ENCODE results near the gene CAPZB. TPM values are rescaled to one million over a fixed set of nuclear protein-coding genes. Genes with fewer than 3 reads are reported as not detected.
"Not testable (repeated sequence)": the region's sequence is repeated elsewhere in the genome, so short reads cannot be mapped to it uniquely, and the experiment has no call there.

CAPZB gene
- 100 to 1,000 TPM; 268 to 289 TPM for total RNA-seq
- 100 to 1,000 TPM; 475 to 592 (median 562) TPM for polyA plus RNA-seq
- total RNA-seq = 128 to 225 (median 183) reads per million in 6 experiments

DNA sequence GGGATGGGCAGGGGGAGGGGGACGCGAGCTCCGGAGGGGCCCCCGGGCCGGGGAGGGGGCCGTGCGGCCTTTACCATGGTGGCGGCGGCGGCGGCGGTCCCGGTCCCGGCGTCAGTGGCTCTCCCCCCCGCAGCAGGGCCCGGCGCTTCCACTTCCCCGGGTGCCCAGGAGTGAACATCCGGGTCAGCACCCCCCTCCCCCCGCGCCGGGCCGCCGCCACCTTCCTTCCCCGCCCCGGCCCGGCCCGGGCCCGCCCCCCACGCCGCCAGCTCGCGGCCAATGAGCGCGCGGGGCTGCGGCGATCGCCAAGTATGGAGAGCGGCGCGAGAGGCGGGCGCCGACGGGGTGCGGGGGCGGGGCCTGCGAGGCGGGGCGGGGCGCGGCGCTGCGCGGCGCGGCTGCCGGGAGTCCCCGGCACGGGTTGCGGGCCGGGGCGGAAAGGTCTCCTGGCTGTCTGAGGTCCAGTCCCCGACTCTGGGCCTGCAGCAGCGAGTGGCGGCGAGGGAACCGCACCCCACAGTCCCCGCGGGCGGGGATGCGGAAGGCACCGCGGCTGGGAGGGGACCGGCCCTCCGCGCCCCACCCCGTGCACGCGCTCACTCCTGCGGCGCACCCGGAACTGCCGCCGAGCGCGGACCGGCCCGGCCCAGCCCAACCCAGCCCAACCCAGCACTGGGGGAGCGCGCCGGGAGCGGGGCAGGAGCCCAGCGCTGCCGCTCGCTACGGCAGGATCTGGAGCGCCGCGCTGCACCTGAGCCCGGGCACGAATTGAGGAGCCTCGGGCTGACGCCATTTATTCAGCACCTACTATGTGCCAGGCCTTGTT lies at the start of gene CAPZB:
TSS of gene CAPZB (minus strand) at position 178 of the 826 bp plus-strand sequence. CDS start at position 77, 101 bp downstream.
- peak; percentile 84 to 86 for ATAC-seq
- Mint-ChIP-seq H3K27me3 (no peaks in the 10 kb centered on the region), H3K9me3 (no peaks in the 10 kb centered on the region)

DNA sequence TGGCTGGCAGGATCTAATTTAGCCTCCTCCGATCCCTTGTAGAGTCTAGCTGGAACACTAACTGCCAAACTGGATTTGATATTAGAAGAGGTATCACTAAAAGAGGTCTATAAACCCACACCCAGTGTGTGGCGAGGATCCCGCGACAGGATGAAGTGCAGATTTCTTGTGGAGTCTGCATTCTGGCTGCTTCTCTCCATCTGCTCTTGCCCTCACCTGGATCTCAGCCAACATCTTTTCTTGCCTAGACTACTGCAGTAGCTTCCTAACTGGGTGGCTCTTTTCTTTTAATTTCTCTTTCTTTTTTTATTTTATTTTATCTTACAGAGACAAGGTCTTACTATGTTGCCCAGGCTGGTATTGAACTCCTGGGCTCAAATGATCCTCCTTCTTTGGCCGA lies 48.9 kb upstream of the CAPZB start:
- Mint-ChIP-seq H3K36me3 (peaks cover 0 to 15% (median 15%) of the 10 kb centered on the region in 3 donors), H3K4me3 (no peak overlapping the region), H3K27me3 (no peaks in the 10 kb centered on the region), H3K27ac (peak overlapping the region in 1 of 10 donors; percentile 70), H3K4me1 (peaks cover 6 to 10% (median 9%) of the 10 kb centered on the region in 4 donors), H3K9me3 (peaks cover 0 to 29% (median 9%) of the 10 kb centered on the region in 9 donors)
- DNase-seq (no peak), ATAC-seq (no peak)
- POLR2A ChIA-PET = no interaction called here

More for the DNA sequence above, at the start of gene CAPZB:
- peak; percentile 87 to 98 (median 92) for DNase-seq
- peaks cover 40 to 80% (median 68%) of the 10 kb centered on the region in 4 donors for H3K4me1 Mint-ChIP-seq
- peak within 1 kb of the TSS; percentile 89 to 96 (median 94) for H3K4me3 Mint-ChIP-seq
- H3K27ac Mint-ChIP-seq = peak within 1 kb of the TSS; percentile 95 to 98 (median 97)
- POLR2A ChIA-PET = interaction anchor here (0.6 to 28.2 kb wide), 17 partner anchors 8 to 559 kb away, joined by 3 to 808 read pairs (median 5); partner anchors contain the start of gene NBL1
- H3K36me3 Mint-ChIP-seq = peaks cover 0 to 24% (median 2%) of the 10 kb centered on the region in 3 donors

GRCh38 chr1:19533626-19534025 lies 48.3 kb upstream of the CAPZB start:
- H3K9me3 Mint-ChIP-seq = peaks cover 0 to 29% (median 9%) of the 10 kb centered on the region in 9 donors
- H3K27ac Mint-ChIP-seq = peak overlapping the region in 2 of 10 donors; percentile 31 to 83
- H3K36me3 Mint-ChIP-seq = peaks cover 0 to 15% (median 15%) of the 10 kb centered on the region in 3 donors
- H3K27me3 Mint-ChIP-seq = no peaks in the 10 kb centered on the region
- no peak for DNase-seq
- ATAC-seq = no peak
- POLR2A ChIA-PET = no interaction called here
- no peak overlapping the region for H3K4me3 Mint-ChIP-seq
- H3K4me1 Mint-ChIP-seq = peaks cover 6 to 10% (median 9%) of the 10 kb centered on the region in 4 donors

GRCh38 chr1:19532519-19532918 lies 47.2 kb upstream of the CAPZB start:
- Mint-ChIP-seq H3K4me3 (no peak overlapping the region), H3K4me1 (peaks cover 6 to 10% (median 9%) of the 10 kb centered on the region in 4 donors), H3K27ac (peak overlapping the region in 1 of 10 donors; percentile 60), H3K36me3 (peaks cover 0 to 15% (median 13%) of the 10 kb centered on the region in 3 donors), H3K27me3 (no peaks in the 10 kb centered on the region), H3K9me3 (peaks cover 0 to 26% (median 9%) of the 10 kb centered on the region in 9 donors)
- ATAC-seq (no peak), DNase-seq (no peak)
- POLR2A ChIA-PET = interaction anchor here (0.7 kb wide), 1 partner anchor 68 kb away, joined by 3 read pairs; no protein-coding TSS in a partner anchor

GRCh38 chr1:19529664-19530063 lies 44.3 kb upstream of the CAPZB start:
- peaks cover 6 to 10% (median 9%) of the 10 kb centered on the region in 4 donors for H3K4me1 Mint-ChIP-seq
- POLR2A ChIA-PET = interaction anchor here (0.6 to 0.7 kb wide), 2 partner anchors 10 to 73 kb away, joined by 3 to 4 read pairs; no protein-coding TSS in a partner anchor
- ATAC-seq (no peak), DNase-seq (no peak)
- H3K36me3 Mint-ChIP-seq = peaks cover 0 to 7% (median 4%) of the 10 kb centered on the region in 3 donors
- no peaks in the 10 kb centered on the region for H3K27me3 Mint-ChIP-seq
- peaks cover 0 to 8% (median 2%) of the 10 kb centered on the region in 9 donors for H3K9me3 Mint-ChIP-seq
- H3K4me3 Mint-ChIP-seq = no peak overlapping the region
- no peak overlapping the region for H3K27ac Mint-ChIP-seq

GRCh38 chr1:19528438-19528837 lies 43.1 kb upstream of the CAPZB start:
- peaks cover 0 to 8% (median 2%) of the 10 kb centered on the region in 9 donors for H3K9me3 Mint-ChIP-seq
- no peak overlapping the region for H3K4me3 Mint-ChIP-seq
- ATAC-seq = no peak
- no peak for DNase-seq
- H3K27ac Mint-ChIP-seq = no peak overlapping the region
- peaks cover 1 to 6% (median 3%) of the 10 kb centered on the region in 4 donors for H3K4me1 Mint-ChIP-seq
- H3K27me3 Mint-ChIP-seq = no peaks in the 10 kb centered on the region
- peaks cover 0 to 7% (median 4%) of the 10 kb centered on the region in 3 donors for H3K36me3 Mint-ChIP-seq
- POLR2A ChIA-PET = interaction anchor here (0.6 kb wide), 1 partner anchor 55 kb away, joined by 3 read pairs; no protein-coding TSS in a partner anchor

DNA sequence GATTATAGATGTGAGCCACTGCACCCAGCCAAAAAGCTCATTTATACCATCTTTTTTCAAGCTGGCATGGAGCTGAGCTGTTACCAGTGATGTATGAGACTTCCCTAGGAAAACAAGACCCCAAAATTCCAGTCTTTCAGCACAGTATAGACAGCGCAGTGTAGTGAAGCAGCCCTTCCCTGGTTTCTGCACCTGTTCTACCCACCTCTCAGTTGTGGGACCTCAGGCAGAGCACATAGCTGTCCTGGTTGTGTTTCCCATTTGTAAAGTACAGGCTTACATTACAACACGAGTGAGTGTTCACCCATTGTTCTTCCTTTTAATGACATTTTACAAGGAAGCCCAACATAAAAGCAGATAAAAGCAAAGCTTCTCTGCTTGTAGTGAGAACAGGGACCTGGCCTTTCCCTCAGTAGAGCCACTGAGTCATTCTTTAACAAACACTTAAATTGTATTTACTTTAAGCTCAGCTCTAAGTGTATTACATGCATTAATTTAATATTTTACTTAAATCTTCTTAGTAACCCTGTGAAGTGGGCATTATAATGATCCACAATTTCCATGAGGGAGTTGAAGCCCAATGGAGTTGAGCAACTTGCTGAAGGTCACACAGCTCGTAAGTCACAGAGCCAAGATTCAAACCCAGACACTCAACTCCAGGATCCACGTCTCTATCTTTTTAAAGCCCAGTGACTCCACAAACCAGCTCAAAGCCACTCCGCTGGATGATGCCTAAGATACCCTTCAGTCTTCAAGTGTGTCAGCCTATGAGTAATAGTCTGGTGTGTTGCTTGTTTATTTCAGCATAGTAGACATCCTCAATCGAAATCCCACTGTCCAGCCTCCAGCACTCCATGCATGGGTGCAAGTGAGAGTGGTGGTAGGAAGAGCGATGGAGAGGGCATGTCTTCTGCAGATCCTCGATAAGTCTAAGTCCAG lies 40.5 kb upstream of the CAPZB start:
- Mint-ChIP-seq H3K4me1 (peaks cover 0 to 1% (median 0%) of the 10 kb centered on the region in 4 donors), H3K27me3 (no peaks in the 10 kb centered on the region), H3K9me3 (peaks cover 0 to 3% (median 0%) of the 10 kb centered on the region in 9 donors), H3K27ac (no peak overlapping the region), H3K4me3 (no peak overlapping the region), H3K36me3 (peaks cover 0 to under 1% (median 0%) of the 10 kb centered on the region in 3 donors)
- ATAC-seq = no peak
- POLR2A ChIA-PET = no interaction called here
- DNase-seq = no peak

DNA sequence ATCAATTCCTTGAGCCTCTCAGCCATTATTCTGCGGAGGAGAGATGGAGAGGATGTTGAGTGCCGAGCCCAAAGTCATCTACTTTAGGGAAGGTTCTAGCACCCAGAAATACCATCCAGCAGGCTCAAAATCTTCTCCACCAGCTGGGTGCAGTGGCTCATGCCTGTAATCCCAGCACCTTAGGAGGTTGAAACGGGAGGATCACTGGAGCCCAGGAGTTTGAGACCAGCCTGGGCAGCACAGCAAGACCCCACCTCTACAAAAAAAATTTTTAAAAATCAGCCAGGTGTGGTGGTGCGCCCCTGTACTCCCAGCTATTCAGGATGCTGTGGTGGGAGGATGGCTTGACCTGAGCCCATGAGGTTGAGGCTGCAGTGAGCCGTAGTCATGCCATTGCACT lies 39.5 kb upstream of the CAPZB start:
- no peaks in the 10 kb centered on the region for H3K36me3 Mint-ChIP-seq
- no peaks in the 10 kb centered on the region for H3K27me3 Mint-ChIP-seq
- H3K27ac Mint-ChIP-seq = no peak overlapping the region
- H3K4me1 Mint-ChIP-seq = peaks cover 0 to 1% (median under 1%) of the 10 kb centered on the region in 4 donors
- DNase-seq = no peak
- POLR2A ChIA-PET = no interaction called here
- peaks cover 0 to 3% (median 0%) of the 10 kb centered on the region in 9 donors for H3K9me3 Mint-ChIP-seq
- H3K4me3 Mint-ChIP-seq = no peak overlapping the region
- no peak for ATAC-seq

DNA sequence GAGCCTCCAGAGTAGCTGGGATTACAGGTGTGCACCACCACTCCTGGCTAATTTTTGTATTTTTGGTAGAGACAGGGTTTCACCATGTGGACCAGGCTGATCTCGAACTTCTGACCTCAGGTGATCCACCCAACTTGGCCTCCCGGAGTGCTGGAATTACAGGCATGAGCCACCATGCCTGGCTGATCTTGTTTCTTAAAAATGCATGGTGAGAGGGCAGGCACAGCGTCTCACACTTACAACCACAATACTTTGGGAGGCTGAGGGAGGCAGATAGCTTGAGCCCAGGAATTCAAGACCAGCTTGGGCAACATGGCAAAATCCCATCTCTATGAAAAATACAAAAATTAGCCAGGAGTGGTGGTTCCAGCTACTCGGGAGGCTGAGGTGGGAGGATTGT lies 37.2 kb upstream of the CAPZB start:
- H3K27me3 Mint-ChIP-seq, H3K4me1 Mint-ChIP-seq, POLR2A ChIA-PET, H3K36me3 Mint-ChIP-seq, H3K9me3 Mint-ChIP-seq, H3K4me3 Mint-ChIP-seq, DNase-seq, H3K27ac Mint-ChIP-seq, ATAC-seq: not testable (repeated sequence)

GRCh38 chr1:19521411-19521810 lies 36.1 kb upstream of the CAPZB start:
- H3K36me3 Mint-ChIP-seq = no peaks in the 10 kb centered on the region
- ATAC-seq (no peak), DNase-seq (no peak)
- H3K4me3 Mint-ChIP-seq = no peak overlapping the region
- H3K9me3 Mint-ChIP-seq = peaks cover 0 to 10% (median 0%) of the 10 kb centered on the region in 9 donors
- H3K27me3 Mint-ChIP-seq = no peaks in the 10 kb centered on the region
- H3K4me1 Mint-ChIP-seq = peaks cover 0 to 7% (median 4%) of the 10 kb centered on the region in 4 donors
- H3K27ac Mint-ChIP-seq = no peak overlapping the region
- POLR2A ChIA-PET = no interaction called here

- Mint-ChIP-seq H3K27me3 (no peaks in the 10 kb centered on the region), H3K36me3 (no peaks in the 10 kb centered on the region), H3K4me3 (no peak overlapping the region), H3K27ac (no peak overlapping the region), H3K9me3 (peaks cover 0 to 10% (median 0%) of the 10 kb centered on the region in 9 donors), H3K4me1 (peaks cover 1 to 8% (median 4%) of the 10 kb centered on the region in 4 donors)
- no peak for DNase-seq
- POLR2A ChIA-PET = no interaction called here
- no peak for ATAC-seq
These were observed 31.7 kb upstream of the CAPZB start for GRCh38 chr1:19517017-19517416.

GRCh38 chr1:19515201-19515600 lies 29.9 kb upstream of the CAPZB start:
- Mint-ChIP-seq H3K27ac (no peak overlapping the region), H3K4me1 (peaks cover 1 to 23% (median 4%) of the 10 kb centered on the region in 4 donors), H3K36me3 (no peaks in the 10 kb centered on the region), H3K4me3 (no peak overlapping the region), H3K27me3 (no peaks in the 10 kb centered on the region), H3K9me3 (peaks cover 0 to 10% (median 0%) of the 10 kb centered on the region in 9 donors)
- POLR2A ChIA-PET = interaction anchor here (0.6 kb wide), 1 partner anchor 88 kb away, joined by 4 read pairs; no protein-coding TSS in a partner anchor
- no peak for DNase-seq
- ATAC-seq = no peak

All from naive thymus-derived CD8-positive, alpha-beta T cell (primary cell).